Fibroblast of villous mesenchyme (primary cell): Measurements from ENCODE around the gene TMEM95. TPM values are rescaled to one million over a fixed set of nuclear protein-coding genes. Genes with fewer than 3 reads are reported as not detected.

Source experiments
- DNase-seq: peaks from one replicate; pipeline ENCODE4 v3.0.0-alpha.2; 2010; ENCODE audit warnings: low read depth
- H3K4me3 ChIP-seq: 2 replicates; pipeline ENCODE4 v1.5.1; 2011; ENCODE audit warnings: low read depth, mild to moderate bottlenecking, low read length
- small RNA-seq: library from RNA; depleted of rRNA; stranded (forward); fragments of <200 nt; gene quantifications from one replicate; pipeline ENCODE3, GENCODE V24; 2012
- total RNA-seq: library from RNA; depleted of rRNA; stranded (reverse); fragments of >200 nt; gene quantifications from 2 replicates; pipeline ENCODE4 v1.2.3, GENCODE V29; 2012
- TF ChIP-seq, protein P1 (sequence below): IDR thresholded peaks from 2 replicates; pipeline ENCODE4 v1.5.1; 2012; ENCODE audit warnings: low read depth, mild to moderate bottlenecking, low read length; ENCODE audit not compliant: insufficient read depth

TMEM95 gene
- total RNA-seq, 1 donor = not detected

DNA sequence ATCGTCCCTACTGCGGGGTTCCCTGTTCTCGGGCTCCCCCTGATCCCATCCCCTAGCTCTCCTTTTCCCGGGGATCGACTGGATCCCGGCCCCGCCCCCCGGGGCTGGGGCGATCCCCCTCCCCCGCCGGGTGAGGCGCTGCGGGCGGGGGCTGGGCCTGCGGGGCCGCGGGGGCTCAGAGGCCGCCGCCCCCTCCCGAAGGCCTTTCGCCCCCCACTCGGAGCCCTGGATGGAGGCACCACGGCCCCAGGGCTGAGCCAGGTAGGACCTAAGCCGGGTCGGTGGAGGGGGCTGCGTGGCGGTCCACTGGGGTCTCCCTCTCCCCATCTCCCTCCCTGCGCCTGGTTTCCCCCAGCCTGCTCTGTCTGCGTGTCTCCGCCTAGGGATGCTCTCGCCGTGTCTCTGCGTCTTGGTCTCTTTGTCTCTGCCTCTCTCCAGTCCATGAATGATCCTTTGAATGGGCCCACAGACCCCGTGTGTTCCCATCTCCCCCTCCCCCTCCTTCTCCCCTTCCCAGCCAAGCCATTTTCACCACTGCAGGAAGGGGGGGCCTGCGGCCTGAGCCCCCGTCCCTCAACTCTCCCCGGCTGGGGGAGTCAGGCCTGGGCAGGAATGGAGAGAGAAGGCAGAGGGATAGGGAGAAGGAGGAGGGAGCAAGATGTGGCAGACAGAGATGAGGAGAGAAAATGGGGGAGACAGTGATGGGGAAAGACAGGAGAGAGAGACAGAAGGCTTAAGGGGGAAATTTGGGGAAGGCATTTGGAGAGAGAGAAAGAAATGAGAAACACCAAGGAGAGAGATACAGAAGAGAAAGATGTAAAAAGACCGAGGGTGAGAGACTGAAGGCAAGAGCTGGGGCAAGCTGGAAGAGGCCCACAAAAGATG is 50.6 kb downstream of the TMEM95 start:
- peak; percentile 13 for DNase-seq
- TF ChIP-seq, protein P1, sequence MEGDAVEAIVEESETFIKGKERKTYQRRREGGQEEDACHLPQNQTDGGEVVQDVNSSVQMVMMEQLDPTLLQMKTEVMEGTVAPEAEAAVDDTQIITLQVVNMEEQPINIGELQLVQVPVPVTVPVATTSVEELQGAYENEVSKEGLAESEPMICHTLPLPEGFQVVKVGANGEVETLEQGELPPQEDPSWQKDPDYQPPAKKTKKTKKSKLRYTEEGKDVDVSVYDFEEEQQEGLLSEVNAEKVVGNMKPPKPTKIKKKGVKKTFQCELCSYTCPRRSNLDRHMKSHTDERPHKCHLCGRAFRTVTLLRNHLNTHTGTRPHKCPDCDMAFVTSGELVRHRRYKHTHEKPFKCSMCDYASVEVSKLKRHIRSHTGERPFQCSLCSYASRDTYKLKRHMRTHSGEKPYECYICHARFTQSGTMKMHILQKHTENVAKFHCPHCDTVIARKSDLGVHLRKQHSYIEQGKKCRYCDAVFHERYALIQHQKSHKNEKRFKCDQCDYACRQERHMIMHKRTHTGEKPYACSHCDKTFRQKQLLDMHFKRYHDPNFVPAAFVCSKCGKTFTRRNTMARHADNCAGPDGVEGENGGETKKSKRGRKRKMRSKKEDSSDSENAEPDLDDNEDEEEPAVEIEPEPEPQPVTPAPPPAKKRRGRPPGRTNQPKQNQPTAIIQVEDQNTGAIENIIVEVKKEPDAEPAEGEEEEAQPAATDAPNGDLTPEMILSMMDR = no peak
- peak overlapping the region; percentile 83 for H3K4me3 ChIP-seq

DNA sequence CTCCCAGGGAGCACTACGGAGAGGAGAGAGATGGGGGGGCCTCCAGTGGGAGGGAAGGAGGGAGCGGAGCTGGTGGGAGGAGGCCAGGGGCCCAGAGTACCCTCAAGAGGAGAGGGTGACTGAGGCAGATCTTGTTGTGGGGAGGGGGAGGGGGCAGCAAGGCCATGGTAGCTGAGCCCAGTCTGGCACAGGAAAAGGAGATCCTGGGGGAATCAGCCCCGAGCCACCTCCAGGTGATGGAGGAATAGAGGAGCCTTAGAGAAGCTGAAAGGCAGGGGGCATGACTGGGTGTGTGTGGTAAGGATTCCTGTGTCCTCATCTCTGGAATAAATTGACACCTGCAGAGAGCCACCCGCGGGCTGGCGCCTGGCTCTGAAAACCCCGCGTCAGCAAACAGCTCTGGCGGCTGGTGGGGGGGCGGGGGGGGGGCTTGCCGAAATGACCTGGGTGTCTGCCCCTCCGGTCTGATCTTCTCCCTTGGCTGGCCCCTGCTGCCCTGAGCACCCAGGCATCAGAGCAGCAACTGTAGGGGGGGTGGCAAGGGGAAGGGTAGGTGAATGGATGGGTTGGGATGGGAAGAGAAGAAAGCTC is 51.4 kb downstream of the TMEM95 start:
- no peak for DNase-seq
- TF ChIP-seq, protein P1 = no peak
- H3K4me3 ChIP-seq = peak overlapping the region; percentile 83

Small RNA genes lying within 50 kb of the gene (small RNA-seq; reads per million reads assigned to genes)
- gene AC026954.2 = not detected

Other genes starting within 250 kb of the TMEM95 start
- not detected in 2 replicates for gene ASGR2, start 240.3 kb upstream of the TMEM95 start, total RNA-seq
- 0.43 and 0.64 TPM in 2 replicates for gene ASGR1, start 175.8 kb upstream of the TMEM95 start, total RNA-seq
- gene DLG4, start 135.3 kb upstream of the TMEM95 start, total RNA-seq = 10.6 and 14.2 TPM in 2 replicates
- gene ACADVL, start 135.2 kb upstream of the TMEM95 start, total RNA-seq = 171 and 255 TPM in 2 replicates
- gene DVL2, start 120.6 kb upstream of the TMEM95 start, total RNA-seq = 102 and 105 TPM in 2 replicates
- 51.8 and 54.1 TPM in 2 replicates for gene PHF23, start 115.7 kb upstream of the TMEM95 start, total RNA-seq
- 225 and 265 TPM in 2 replicates for gene GABARAP, start 112.7 kb upstream of the TMEM95 start, total RNA-seq
- gene CTDNEP1, start 103.4 kb upstream of the TMEM95 start, total RNA-seq = 24.5 and 34.1 TPM in 2 replicates
- 29.6 and 36.3 TPM in 2 replicates for gene ELP5, start 102.9 kb upstream of the TMEM95 start, total RNA-seq
- 2.9 and 5.2 TPM in 2 replicates for gene CLDN7, start 92.7 kb upstream of the TMEM95 start, total RNA-seq
- under 0.01 TPM in 1 of 2 replicates, not detected in the other for gene SLC2A4, start 73.4 kb upstream of the TMEM95 start, total RNA-seq
- not detected in 2 replicates for gene YBX2, start 60.5 kb upstream of the TMEM95 start, total RNA-seq
- gene EIF5A, start 47.5 kb upstream of the TMEM95 start, total RNA-seq = 607 and 641 TPM in 2 replicates
- gene GPS2, start 39.8 kb upstream of the TMEM95 start, total RNA-seq = 34.1 and 45.3 TPM in 2 replicates
- 15.1 and 19.4 TPM in 2 replicates for gene NEURL4, start 25.8 kb upstream of the TMEM95 start, total RNA-seq
- 1.9 and 3.9 TPM in 2 replicates for gene ACAP1, start 18.6 kb upstream of the TMEM95 start, total RNA-seq
- 7.4 and 8.6 TPM in 2 replicates for gene KCTD11, start 3.0 kb upstream of the TMEM95 start, total RNA-seq
- gene TNK1, start 25.9 kb downstream of the TMEM95 start, total RNA-seq = under 0.01 and 2.2 TPM in 2 replicates
- gene PLSCR3, start 39.4 kb downstream of the TMEM95 start, total RNA-seq = 16.8 and 28.3 TPM in 2 replicates
- gene TMEM256, start 48.9 kb downstream of the TMEM95 start, total RNA-seq = 147 and 162 TPM in 2 replicates
- 8.1 and 9.5 TPM in 2 replicates for gene NLGN2, start 52.7 kb downstream of the TMEM95 start, total RNA-seq
- not detected in 2 replicates for gene SPEM1, start 65.2 kb downstream of the TMEM95 start, total RNA-seq
- gene SPEM2, start 70.5 kb downstream of the TMEM95 start, total RNA-seq = not detected in 2 replicates
- gene SPEM3, start 73.7 kb downstream of the TMEM95 start, total RNA-seq = not detected in 2 replicates
- gene TMEM102, start 80.3 kb downstream of the TMEM95 start, total RNA-seq = 2.6 and 3.0 TPM in 2 replicates
- gene FGF11, start 84.4 kb downstream of the TMEM95 start, total RNA-seq = 0.32 and 3.9 TPM in 2 replicates
- 6.1 and 6.9 TPM in 2 replicates for gene CHRNB1, start 89.9 kb downstream of the TMEM95 start, total RNA-seq
- 30.0 and 37.1 TPM in 2 replicates for gene ZBTB4, start 124.5 kb downstream of the TMEM95 start, total RNA-seq
- not detected in 2 replicates for gene SLC35G6, start 126.3 kb downstream of the TMEM95 start, total RNA-seq
- 118 and 127 TPM in 2 replicates for gene POLR2A, start 129.2 kb downstream of the TMEM95 start, total RNA-seq
- 11.7 and 14.5 TPM in 2 replicates for gene TNFSF12, start 193.9 kb downstream of the TMEM95 start, total RNA-seq
- 0.43 and 0.64 TPM in 2 replicates for gene TNFSF13, start 203.6 kb downstream of the TMEM95 start, total RNA-seq
- 69.9 and 75.1 TPM in 2 replicates for gene SENP3, start 206.8 kb downstream of the TMEM95 start, total RNA-seq
- 9.1 and 9.7 TPM in 2 replicates for gene CD68, start 224.5 kb downstream of the TMEM95 start, total RNA-seq
- gene MPDU1, start 228.7 kb downstream of the TMEM95 start, total RNA-seq = 70.5 and 101 TPM in 2 replicates
- under 0.01 and 0.64 TPM in 2 replicates for gene SOX15, start 234.9 kb downstream of the TMEM95 start, total RNA-seq